ENCODE measurements around the gene FARP1. TPM values are rescaled to one million over a fixed set of nuclear protein-coding genes. Genes with fewer than 3 reads are reported as not detected.

The FARP1 gene
- total RNA-seq, 4 donors from 2014 or later: 11.0 to 27.2 (median 13.6) TPM

DNA sequence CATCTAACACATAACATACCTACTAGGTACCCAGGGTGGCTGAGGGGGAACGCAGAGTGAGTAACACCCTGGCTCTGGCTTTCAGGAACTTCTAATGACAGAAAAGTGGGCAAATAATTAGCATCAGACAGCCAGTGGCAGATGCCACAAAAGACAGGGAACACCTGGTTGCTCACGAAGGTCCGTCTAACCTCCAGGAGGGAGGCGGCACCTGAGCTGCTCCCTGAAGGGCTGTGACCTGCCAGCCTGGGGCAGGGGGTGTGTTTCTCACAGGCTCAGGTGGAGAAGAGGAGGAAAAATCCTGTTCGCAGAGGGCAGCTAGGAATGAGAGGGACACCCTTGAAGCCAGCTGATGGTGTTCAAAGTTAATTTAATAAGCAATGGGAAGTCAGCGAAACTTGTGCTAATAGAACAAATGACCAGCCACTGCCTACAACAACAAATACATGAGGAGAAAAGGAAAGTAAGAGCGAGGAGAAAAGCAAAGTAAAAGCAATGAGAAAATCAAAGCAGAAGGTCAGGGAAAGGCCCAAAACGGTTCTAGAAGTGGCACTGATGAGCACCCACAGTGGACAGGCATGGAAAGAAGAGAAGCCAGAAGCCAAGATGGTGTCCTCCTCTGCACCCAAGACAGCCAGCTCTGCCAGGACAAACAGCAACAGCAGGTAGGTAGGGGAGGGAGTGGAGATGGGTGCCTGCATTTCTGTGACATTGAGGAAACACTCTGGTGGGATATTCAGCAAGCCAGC is 346.7 kb downstream of the FARP1 start:
- Histone ChIP-seq H3K4me1 (peaks cover 80% of the 10 kb centered on the region), H3K27me3 (no peaks in the 10 kb centered on the region), H3K4me3 (no peak overlapping the region), H3K9me3 (no peaks in the 10 kb centered on the region), H3K27ac (no peak overlapping the region), H3K36me3 (peaks cover 5% of the 10 kb centered on the region)
- no peak for TF ChIP-seq EP300 (IDR thresholded peaks at IDR 0.05)
- no peak for TF ChIP-seq POLR2AphosphoS5 (IDR thresholded peaks at IDR 0.05)
- TF ChIP-seq CTCF (IDR thresholded peaks at IDR 0.05): no peak
- no peak for TF ChIP-seq POLR2A (IDR thresholded peaks at IDR 0.05)
- peak in 1 of 2 donors; percentile 46 for DNase-seq (ENCODE audit: low spot score in 2 of 2)
- 89% methylated on average over 8 of the region's 8 CpGs for WGBS

GRCh38 chr13:98490195-98490836 is 347.4 kb downstream of the FARP1 start:
- 79% methylated on average over 9 of the region's 9 CpGs for WGBS
- Histone ChIP-seq H3K27ac (no peak overlapping the region), H3K9me3 (no peaks in the 10 kb centered on the region), H3K4me3 (no peak overlapping the region), H3K4me1 (peaks cover 80% of the 10 kb centered on the region), H3K27me3 (no peaks in the 10 kb centered on the region), H3K36me3 (peaks cover 5% of the 10 kb centered on the region)
- TF ChIP-seq EP300 (IDR thresholded peaks at IDR 0.05) (no peak), POLR2A (IDR thresholded peaks at IDR 0.05) (no peak), CTCF (IDR thresholded peaks at IDR 0.05) (no peak), POLR2AphosphoS5 (IDR thresholded peaks at IDR 0.05) (no peak)
- no peak for DNase-seq (ENCODE audit: low spot score in 2 of 2)

GRCh38 chr13:98490866-98491265 is 348.0 kb downstream of the FARP1 start:
- Histone ChIP-seq H3K4me1 (peaks cover 80% of the 10 kb centered on the region), H3K27ac (no peak overlapping the region)
- WGBS: 92% methylated on average over 8 of the region's 8 CpGs

GRCh38 chr13:98492335-98493041 is 349.6 kb downstream of the FARP1 start:
- TF ChIP-seq POLR2AphosphoS5 (IDR thresholded peaks at IDR 0.05): no peak
- no peak for TF ChIP-seq CTCF (IDR thresholded peaks at IDR 0.05)
- no peak for TF ChIP-seq POLR2A (IDR thresholded peaks at IDR 0.05)
- TF ChIP-seq EP300 (IDR thresholded peaks at IDR 0.05): no peak
- peaks cover 5% of the 10 kb centered on the region for H3K36me3 ChIP-seq
- 84% methylated on average over 6 of the region's 6 CpGs for WGBS
- no peaks in the 10 kb centered on the region for H3K27me3 ChIP-seq
- no peak for DNase-seq (ENCODE audit: low spot score in 2 of 2)
- peaks cover 80% of the 10 kb centered on the region for H3K4me1 ChIP-seq
- H3K4me3 ChIP-seq: no peak overlapping the region
- H3K9me3 ChIP-seq: no peaks in the 10 kb centered on the region
- H3K27ac ChIP-seq: peak overlapping the region; percentile 44

More at GRCh38 chr13:98490866-98491265, 348.0 kb downstream of the FARP1 start:
- DNase-seq (ENCODE audit: low spot score in 2 of 2): peak in 1 of 2 donors; percentile 58
- no peaks in the 10 kb centered on the region for H3K9me3 ChIP-seq
- H3K27me3 ChIP-seq: no peaks in the 10 kb centered on the region
- H3K36me3 ChIP-seq: peaks cover 5% of the 10 kb centered on the region
- no peak overlapping the region for H3K4me3 ChIP-seq
- TF ChIP-seq EP300 (IDR thresholded peaks at IDR 0.05): no peak
- TF ChIP-seq POLR2A (IDR thresholded peaks at IDR 0.05): no peak
- TF ChIP-seq POLR2AphosphoS5 (IDR thresholded peaks at IDR 0.05): no peak
- no peak for TF ChIP-seq CTCF (IDR thresholded peaks at IDR 0.05)

Measured in suprapubic skin (tissue), 4 donors.